Caki2 (cell line): Measurements from ENCODE around the gene RNASE11. TPM values are rescaled to one million over a fixed set of nuclear protein-coding genes. Genes with fewer than 3 reads are reported as not detected.

Experiments
- DNase-seq: peaks from one replicate; pipeline ENCODE4 v3.0.0-alpha.2; 2015; ENCODE audit warnings: low read depth
- in situ Hi-C: cut with HindIII; loops from 2 replicates; pipeline ENCODE4 v1.10.0; 2016; ENCODE audit warnings: low sequenced_read_pairs, low pct_unique_long_range_greater_than_20kb, mixed read lengths
- total RNA-seq: library from RNA; depleted of rRNA; stranded (reverse); fragments of >200 nt; shearing (Covaris generic); gene quantifications from 2 replicates; pipeline ENCODE4 v1.2.3, GENCODE V29; 2014; ENCODE audit warnings: low replicate concordance

Gene RNASE11
- total RNA-seq, 1 experiment from 2014 or later: not detected

DNA sequence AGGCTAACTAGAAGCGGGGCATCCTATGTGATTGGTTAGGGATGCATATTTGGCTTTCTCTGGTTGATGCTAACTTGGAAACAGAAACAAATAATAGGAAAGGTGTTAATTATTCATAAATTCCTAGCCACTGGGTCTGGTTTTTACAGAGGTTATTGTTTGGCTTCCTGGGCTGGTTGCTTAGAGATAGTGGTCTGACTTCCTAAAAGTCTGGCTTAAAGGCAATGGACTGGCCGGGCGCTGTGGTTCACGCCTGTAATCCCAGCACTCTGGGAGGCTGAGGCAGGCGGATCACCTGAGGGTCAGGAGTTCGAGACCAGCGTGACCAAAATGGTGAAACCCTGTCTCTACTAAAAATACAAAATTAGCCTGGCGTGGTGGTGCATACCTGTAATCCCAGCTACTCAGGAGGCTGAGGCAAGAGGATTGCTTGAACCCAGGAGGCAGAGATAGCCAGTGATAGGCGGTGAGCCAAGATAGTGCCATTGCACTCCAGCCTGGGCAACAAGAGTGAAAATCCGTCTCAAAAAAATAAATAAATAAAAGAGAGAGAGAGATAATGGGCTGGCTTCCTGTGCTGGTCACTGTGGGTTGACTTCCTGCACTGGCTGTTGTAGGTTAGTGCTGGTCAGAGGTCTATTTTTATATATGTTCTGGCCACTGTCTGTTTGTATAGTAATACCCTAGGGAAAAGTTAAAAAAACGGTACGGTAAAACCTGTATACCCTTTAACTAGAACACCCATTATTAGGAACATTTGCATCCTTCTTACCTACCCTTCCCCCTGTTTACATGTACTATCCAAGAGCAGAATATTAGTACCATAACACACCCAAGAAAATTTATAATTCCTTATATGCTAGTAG lies 29.6 kb upstream of the RNASE11 start:
- in situ Hi-C loops: no loop called here
- DNase-seq: no peak

DNA sequence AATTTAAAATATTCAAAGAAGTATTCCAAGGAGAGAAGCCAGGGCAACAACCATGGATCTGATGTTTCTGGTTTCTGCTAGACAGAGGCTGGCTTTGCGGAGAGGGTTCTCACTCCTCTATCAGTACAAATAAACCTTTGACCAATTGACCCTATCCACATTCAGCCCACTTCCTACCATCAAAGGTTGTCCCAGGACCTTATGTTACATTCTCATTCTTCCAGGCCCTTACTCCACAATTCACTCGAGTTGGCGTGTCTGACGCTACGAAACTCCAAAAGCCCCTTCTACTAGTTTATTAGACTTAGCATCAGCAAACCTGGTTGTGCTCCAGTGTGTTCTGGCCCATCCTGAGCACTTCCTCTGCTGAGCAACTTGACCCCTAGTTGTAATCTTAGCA lies 28.2 kb upstream of the RNASE11 start:
- no peak for DNase-seq
- in situ Hi-C loops: no loop called here

DNA sequence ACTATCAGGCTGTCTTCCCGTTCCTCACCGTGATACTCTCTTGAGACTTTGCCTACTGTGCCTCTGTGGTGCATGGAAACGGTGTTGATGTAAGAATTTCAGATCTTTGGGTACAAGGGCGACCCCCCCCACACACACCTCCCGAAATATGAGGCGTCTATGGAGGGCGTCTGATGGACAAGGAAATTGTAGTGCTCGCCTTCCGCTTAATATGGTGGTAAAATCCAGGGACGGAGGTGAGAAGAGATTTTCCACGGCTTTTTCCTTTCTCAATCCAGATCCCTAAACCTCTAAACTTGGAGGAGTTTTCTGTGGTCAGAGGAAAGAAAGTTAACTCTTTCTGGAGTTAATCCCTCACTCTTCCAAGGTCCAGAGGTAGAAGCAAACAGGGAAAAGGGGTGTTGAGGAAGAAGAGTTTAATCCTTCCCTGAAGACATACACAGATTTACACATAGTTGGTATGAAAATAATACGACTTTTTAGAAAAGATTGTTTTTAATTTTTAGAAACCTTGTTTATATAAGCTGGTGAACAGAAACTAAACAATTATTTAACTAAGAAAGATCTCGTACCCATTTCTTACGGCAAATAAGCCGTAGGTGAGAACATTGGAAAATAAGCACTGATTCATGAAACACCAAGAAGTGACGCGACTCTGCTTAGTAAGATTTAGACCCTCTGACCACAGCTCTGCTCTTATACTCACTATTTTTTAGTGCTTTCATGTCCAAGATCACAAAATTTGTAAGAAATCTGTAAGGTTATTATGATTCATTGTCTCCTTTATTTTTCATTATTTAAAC lies 26.4 kb upstream of the RNASE11 start:
- no peak for DNase-seq
- in situ Hi-C loops: no loop called here

DNA sequence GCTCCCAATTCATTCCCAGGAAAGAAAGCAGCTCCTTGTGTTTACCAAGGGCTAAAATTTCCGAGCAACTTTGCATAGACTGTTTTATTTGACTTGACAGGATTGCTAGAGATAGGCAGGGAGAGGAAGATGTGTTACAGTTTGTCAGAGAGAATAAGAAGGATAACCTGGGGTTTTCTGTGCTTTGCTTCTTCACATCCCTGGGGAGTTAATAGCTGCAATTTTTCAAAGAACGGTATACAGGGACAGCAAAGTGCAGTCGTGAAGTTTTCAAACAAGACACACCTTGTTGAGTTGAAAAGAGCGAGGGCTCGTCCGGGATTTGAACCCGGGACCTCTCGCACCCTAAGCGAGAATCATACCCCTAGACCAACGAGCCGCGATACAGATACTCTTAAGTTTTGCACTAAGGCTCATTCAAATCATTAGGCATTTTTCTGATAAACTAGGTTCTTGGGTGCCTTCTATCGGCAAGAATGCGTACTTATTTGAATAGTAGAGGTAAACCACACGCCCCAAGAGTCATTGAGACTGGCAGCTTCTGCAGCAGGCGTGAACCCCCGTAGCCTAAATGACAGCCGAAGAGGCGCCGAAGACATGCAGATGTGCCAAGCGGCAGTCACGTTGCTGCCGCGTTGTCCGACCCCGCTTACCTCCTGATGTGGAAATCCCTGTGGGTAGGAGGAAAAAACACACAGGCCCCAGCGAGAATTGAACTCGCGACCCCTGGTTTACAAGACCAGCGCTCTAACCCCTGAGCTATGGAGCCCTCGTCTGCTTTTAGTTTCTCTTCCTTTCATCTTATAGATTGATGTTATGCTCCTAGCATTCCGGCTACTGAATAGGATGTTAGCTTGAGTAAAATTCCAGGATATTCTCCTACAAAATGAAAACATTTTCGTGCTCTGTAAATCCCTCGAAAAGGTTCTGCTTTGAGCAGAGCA lies 25.6 kb upstream of the RNASE11 start:
- in situ Hi-C loops: no loop called here
- DNase-seq: peak; percentile 97

DNA sequence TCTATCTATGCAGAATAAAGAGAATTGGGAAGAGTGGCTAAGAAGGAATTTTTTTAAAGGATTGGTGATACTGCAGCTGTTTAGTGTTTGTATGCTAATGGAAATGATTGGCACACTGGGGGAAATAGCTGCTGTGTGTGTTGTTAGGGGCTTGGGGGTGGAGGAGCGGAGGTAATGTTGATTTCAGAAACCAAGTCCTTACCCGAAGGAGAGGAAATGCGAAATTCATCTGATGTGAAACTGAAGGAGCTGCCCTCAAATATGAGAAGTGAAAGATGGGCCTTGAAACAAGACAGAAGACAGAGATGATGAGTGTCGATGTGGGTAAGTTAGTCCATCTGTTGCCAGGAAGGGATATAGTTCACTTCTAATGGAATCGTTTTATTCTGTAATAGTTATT lies 24.6 kb upstream of the RNASE11 start:
- no peak for DNase-seq
- in situ Hi-C loops: no loop called here

DNA sequence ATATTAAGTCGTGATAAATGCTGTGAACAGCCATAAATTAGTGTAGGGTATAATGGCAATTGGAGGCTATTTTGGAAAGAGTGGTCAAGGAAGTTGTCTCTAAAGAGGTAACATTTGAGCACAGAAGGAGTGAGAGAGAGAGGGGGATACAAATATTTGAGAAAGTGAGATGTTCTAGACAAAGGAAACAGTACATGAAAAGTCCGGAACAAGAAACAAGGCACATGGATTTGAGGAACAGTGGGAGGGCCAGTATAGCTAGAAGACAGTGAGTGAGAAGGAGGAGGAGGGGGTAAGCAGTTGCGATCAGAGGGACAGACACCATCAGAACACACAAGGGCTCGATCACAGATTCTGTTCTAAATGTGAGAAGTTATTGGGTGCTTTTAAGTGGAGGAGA lies 23.5 kb upstream of the RNASE11 start:
- in situ Hi-C loops: no loop called here

DNA sequence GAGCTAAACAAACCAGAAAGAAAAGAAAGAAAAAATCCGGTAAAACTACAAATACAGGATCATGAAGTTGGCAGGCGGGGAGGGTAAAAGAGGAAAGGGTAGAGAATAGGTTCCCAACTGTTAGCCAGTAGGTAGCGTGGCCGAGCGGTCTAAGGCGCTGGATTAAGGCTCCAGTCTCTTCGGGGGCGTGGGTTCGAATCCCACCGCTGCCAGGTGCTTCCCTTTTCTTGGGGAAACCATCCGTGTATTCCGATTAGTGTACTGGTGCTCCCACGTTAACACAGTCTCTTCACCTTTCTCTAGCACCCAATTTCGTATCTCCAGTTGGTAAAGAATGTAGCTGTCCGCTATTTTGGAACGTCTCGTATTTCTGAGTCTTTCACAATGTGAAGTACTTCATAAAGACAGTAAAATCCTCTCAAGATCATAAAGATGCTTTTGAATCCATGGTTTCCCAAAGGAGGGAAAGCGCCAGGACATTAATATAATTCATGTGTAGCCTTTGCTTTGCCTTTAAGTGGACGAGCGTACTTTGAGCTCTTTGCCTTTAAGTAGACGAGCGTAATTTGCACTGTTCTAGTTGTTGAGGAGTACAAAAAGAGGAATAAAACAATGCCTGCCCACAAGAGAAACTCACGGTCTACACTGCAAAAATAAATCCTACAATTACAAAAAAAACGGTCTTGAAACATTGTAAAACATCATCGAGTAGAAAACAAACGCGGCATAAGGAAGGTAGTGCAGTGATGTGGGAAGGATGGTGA lies 22.4 kb upstream of the RNASE11 start:
- DNase-seq: peak; percentile 75
- in situ Hi-C loops: no loop called here

More for the DNA sequence above, 23.5 kb upstream of the RNASE11 start:
- no peak for DNase-seq

DNA sequence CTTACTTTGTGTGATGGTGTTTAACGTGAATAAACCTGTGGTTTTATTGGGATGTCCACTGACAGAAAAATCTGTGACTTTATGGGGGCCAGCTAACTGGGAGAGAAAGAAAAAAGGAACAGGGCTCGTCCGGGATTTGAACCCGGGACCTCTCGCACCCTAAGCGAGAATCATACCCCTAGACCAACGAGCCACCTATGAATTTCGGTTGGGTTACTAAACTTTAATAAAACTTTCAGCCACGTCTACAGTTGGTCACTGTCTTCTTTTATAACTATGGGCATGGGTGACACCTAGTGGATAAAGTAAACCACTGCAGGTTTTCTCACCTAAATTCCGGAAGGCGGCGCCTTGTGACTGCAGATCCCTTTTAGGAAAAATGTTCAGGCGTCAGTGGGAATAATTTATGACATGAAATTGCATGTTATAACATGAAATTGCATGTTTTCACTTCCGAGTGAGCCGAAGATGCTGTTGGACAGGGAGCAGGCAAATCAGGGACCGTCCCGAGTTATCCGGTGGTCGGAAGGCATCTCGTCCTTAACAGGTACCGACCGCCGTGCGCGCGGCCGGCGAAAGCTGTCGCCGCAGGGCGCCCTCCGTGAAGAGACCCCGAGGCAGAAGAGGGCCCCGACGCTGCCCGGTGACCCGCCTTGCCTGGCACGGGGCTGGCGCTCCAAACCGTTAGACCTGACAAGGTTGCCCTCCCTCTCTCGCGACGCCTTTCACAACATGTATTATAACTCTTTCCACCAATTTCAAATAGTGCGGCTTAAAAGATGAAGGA lies 21.6 kb upstream of the RNASE11 start:
- in situ Hi-C loops: no loop called here
- peak; percentile 82 for DNase-seq

DNA sequence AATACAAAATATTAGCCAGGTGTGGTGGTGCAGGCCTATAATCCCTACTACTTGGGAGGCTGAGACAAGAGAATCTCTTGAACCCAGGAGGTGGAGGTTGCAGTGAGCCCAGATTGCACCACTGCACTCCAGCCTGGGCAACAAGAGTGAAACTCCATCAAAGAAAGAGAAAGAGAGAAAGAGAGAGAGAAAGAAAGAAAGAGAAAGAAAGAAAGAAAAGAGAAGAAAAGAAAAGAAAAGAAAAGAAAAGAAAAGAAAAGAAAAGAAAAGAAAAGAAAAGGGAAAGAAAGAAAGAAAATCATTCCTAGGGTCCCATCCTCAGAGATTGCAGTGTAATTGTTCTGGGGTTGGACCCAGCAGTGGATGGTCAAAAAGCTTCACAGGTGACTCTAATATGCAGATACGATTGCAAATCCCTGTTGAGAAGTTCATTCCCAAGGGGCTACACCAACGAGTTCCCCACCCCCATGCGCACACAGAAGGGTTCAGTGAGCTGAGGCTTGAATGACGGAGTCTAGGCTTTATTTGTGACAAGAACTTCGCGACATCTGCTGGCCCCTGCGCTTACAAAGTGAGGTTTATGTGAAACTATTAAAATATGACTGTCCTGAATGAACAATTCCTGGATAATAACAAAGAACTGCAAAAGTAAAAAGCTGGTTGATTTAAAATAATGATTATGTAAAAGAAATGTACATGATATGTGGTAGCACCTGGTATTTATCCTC lies 20.7 kb upstream of the RNASE11 start:
- no peak for DNase-seq
- in situ Hi-C loops: no loop called here

DNA sequence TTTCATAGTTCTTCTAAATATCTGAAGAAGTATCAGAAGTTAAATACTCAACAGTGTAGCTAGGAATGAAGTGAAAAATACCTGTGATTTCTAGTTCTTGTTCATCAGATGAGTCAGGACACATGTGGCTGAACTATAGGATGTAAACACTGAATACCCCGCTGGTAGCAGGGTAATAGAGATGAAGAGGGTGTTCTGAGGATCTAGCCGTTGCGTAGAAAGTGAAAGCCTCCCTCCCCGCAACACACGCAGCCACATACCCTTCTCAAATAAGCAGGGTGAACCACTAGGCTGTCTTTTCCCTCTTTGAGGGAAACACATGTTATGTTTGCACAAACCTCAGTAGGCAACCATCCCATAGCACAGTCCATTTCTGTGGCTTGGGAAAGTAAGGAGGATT lies 19.8 kb upstream of the RNASE11 start:
- in situ Hi-C loops: no loop called here
- DNase-seq: no peak

DNA sequence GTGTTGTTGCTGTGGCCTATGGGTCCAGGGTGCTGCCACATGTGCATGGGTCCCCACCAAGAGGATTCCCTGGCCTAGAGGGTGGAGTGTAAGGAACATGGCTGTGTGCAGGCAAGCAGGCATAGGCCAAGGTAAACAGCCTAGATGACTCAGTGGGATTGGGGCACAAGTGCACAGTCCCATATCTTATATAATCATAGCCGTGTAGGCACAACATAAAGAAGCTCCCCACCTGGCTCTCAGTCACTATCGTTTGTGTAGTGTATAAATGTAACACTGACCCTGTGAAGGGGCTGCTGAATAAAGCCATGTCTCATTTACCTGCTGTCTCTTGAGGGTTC lies 19.1 kb upstream of the RNASE11 start:
- in situ Hi-C loops: no loop called here
- DNase-seq: no peak

DNA sequence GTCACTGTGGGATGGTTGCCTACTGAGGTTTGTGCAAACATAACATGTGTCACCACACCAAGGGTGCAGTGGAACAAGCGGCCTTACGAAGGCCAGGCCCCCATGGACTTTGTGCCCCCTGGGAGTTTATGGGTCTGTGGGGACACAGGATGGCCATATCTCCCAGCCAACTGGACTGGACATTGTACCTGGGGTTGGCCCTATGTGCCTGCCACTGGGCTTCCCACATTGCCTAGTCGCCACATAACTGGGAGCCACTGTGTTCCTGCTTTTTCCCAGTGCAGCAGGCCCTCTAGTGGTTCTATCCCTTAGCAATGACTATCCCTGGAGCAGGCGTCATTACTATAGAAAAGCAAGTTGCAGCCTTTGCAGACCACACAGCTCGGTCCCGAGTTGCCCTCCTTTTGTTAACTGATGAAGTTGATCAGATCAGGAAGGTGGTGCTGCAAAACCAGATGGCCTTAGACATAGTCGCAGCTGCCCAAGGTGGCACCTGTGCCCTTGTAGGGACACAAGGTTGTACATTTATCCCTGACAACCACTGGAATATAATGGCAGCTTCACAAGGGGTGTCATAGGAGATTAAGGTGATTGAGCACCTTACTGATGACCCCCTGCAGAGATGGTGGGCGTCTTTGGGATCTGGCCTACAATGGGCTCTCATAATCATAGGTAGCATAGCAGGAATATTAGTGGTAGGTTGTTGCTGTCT lies 18.5 kb upstream of the RNASE11 start:
- no peak for DNase-seq
- in situ Hi-C loops: no loop called here

DNA sequence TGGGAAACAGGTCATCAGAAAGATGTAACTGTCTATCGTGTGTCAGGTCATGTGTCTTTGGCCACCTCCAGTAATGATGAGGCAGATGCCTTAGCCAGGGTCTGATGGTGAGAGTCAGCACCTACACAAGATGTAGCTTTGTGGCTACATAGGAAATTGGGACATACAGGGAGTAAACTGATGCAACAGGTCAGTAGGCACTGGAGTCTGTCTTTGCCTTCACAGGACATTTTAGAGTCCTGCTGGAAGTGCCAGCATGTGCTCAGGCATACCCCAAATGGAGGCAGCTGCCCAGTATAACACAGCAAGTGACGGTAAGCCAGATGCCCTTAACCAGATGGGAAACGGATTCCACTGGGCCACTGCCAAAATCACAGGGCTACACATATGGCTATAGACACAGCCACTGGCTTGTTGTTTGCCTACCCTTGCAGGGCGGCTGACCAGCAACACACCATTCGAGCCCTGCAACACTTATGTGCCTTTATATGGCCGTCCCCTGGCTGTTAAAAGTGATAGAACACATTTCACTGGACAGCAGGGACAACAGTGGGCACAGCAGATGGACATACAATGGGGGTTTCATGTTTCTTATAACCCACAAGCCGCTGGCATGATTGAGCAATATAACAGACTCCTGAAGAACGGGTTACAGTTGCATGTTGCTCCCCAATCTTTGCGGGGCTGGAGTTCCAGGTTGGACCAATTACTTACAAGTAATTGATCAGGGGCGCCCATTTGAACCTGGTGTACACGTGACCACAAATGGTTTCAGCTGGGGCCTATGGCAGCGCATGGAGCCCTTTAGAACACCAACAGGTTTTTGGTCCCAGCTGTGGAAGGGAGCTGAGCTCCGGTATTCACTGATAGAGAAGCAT lies 16.3 kb upstream of the RNASE11 start:
- DNase-seq: no peak
- in situ Hi-C loops: no loop called here

DNA sequence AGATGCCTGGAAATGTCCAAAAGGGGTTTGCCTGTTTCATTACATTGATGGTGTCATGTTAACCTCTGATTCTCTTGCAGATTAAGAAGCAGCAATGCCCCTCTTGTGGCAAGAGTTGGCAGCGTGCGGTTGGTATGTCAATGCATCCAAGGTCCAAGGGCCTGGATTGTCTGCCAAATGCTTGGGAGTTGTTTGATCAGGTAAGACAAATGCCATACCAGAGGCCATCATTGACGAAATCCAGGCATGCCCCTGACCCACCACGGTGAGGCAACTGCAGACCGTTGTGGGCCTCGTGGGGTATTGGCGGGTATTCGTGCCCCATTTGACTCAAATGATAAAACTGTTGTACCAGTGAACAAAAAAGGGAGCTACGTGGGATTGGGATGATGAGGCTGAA lies 14.8 kb upstream of the RNASE11 start:
- in situ Hi-C loops: no loop called here
- no peak for DNase-seq

DNA sequence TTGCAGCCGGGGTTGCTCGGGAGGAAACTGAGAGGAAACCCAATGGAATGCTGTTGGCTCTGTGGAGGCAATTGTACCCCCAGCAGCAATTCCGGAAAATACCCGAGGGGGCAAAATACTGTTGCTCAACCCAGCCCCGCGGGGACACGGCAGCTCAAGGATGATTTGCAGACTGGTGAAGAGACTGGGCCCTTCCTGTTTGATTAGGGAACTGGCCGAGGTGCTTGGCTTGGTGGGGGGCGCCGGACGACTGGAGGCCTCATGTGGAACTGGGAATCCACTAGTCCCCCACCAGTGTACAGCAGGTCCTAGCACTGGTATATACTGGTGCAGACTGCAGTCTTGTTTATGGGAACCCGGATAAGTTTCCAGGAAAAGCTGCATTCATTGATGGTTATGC lies 13.7 kb upstream of the RNASE11 start:
- in situ Hi-C loops: no loop called here
- DNase-seq: no peak
